SK-N-MC (cell line): ENCODE data around the gene CFAP45.

Experiments
- DNase-seq: peaks from one replicate; pipeline ENCODE4 v3.0.0-alpha.2; 2011; ENCODE audit warnings: low read depth, low spot score
- H3K27ac ChIP-seq: fragments of 200-600 bp; sonication (generic); 2 replicates; pipeline ENCODE4 v1.5.1; 2016; ENCODE audit warnings: mixed run types
- H3K36me3 ChIP-seq: fragments of 200-600 bp; sonication (generic); 2 replicates; pipeline ENCODE4 v1.6.1; 2017; ENCODE audit warnings: antibody characterized with exemption, low read length, mixed read lengths; ENCODE audit not compliant: insufficient read depth
- H3K4me3 ChIP-seq: fragments of 200-600 bp; sonication (generic); 2 replicates; pipeline ENCODE4 v1.5.1; 2016
- H3K9ac ChIP-seq: fragments of 200-600 bp; sonication (generic); 2 replicates; pipeline ENCODE4 v1.8.0; 2017; ENCODE audit warnings: mixed run types, mixed read lengths; ENCODE audit not compliant: insufficient read length
- H3K9me3 ChIP-seq: fragments of 200-600 bp; sonication (generic); 2 replicates; pipeline ENCODE4 v1.6.1; 2017; ENCODE audit warnings: low read depth, mild to moderate bottlenecking, antibody characterized with exemption, low read length, moderate library complexity, mixed read lengths
- EZH2 ChIP-seq: fragments of 200-600 bp; sonication (generic); IDR thresholded peaks from one replicate; pipeline ENCODE4 v1.6.1; 2017; ENCODE audit warnings: antibody characterized with exemption
- FOXP2 ChIP-seq: optimal IDR thresholded peaks from 2 replicates; pipeline ENCODE3; 2011; ENCODE audit warnings: mild to moderate bottlenecking, moderate library complexity; ENCODE audit not compliant: insufficient read depth; ENCODE audit errors: extremely low read length, control extremely low read depth
- POLR2AphosphoS5 ChIP-seq: IDR thresholded peaks from 2 replicates; pipeline ENCODE4 v1.6.1; 2012; ENCODE audit warnings: mild to moderate bottlenecking, low read depth, low read length, borderline replicate concordance

CFAP45 gene

DNA sequence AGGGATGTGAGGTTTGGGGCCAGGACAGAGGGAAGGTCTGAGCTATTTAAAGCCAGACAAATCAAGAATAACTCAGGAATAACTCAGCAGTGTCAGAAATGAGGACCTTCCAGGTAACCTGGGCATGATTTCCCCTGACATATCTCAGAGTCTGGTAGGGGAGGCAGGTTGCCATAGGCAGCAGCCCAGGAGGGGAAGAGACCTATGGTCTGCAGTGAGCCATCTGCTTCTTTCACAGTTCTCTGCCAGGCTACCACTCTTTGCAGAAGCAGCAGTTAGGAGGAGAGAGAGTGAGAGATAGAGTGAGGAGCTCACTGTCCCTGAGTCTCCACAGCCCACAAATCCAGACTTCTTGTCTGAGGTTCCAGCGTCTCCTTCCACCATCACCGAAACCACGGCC lies 31.2 kb downstream of the CFAP45 start:
- Histone ChIP-seq H3K4me3 (no peak overlapping the region), H3K27ac (no peak overlapping the region), H3K9ac (no peak overlapping the region), H3K9me3 (no peaks in the 10 kb centered on the region), H3K36me3 (no peaks in the 10 kb centered on the region)
- DNase-seq, result no peak
- TF ChIP-seq FOXP2, result no peak
- no peak for TF ChIP-seq EZH2
- no peak for TF ChIP-seq POLR2AphosphoS5

DNA sequence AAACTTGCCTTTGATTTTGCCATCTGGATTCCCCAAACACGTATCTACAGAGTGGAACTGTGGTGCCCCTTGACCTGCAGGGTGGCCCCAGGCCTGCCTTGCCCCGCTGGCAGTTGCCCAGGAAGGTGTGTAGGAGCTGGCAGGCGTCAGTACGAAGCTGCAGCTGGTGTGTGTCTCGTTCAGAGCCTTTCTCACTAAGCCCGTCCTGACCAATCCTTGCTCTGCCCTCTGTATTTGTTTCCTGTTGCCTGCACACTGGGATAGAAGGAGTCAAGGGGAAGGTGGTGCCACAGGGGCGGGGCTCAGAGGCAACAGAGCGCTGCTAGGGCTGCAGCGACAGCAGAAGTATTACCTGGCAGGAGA lies 32.3 kb downstream of the CFAP45 start:
- Histone ChIP-seq H3K27ac (no peak overlapping the region), H3K4me3 (no peak overlapping the region), H3K36me3 (no peaks in the 10 kb centered on the region), H3K9me3 (no peaks in the 10 kb centered on the region), H3K9ac (no peak overlapping the region)
- no peak for TF ChIP-seq EZH2
- TF ChIP-seq FOXP2, result no peak
- no peak for TF ChIP-seq POLR2AphosphoS5
- no peak for DNase-seq

DNA sequence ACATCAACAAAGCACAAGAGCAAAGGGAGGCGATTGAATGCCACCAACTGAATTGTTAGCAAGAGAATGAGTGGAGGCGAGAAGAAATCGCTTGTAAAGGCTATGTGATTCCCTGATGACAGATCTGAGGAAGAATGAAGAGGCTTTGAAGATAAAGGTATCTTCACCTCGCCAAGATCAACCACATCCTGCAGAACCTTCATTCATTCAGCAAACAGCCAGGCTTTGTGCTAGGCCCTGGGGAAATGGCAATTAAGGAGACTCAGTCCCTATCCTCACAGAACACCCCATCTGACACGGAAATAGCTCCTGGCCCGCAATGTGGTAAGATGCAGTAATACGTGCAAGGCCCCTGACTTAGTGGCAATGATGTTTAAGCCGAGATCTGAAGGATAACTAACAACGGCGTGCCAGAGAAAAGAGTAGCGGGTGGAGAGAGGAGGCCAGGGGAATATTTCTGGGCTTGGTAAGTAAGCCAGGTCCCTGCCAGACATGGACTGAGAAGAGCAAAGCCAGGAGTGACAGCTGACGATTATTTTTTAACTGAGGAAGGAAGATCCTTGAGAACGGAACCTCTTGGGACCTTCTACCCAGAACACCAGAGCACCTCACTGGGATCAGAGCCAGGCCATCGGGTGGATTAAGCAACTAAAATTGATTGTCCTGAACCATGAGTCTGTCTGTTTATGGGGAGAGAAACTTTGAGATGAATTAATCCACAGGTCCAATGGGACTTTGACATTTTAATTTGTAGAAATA lies 32.9 kb downstream of the CFAP45 start:
- Histone ChIP-seq H3K9ac (no peak overlapping the region), H3K9me3 (no peaks in the 10 kb centered on the region), H3K27ac (no peak overlapping the region), H3K36me3 (no peaks in the 10 kb centered on the region), H3K4me3 (no peak overlapping the region)
- DNase-seq, result no peak
- TF ChIP-seq POLR2AphosphoS5, result no peak
- TF ChIP-seq FOXP2, result no peak
- TF ChIP-seq EZH2, result no peak

DNA sequence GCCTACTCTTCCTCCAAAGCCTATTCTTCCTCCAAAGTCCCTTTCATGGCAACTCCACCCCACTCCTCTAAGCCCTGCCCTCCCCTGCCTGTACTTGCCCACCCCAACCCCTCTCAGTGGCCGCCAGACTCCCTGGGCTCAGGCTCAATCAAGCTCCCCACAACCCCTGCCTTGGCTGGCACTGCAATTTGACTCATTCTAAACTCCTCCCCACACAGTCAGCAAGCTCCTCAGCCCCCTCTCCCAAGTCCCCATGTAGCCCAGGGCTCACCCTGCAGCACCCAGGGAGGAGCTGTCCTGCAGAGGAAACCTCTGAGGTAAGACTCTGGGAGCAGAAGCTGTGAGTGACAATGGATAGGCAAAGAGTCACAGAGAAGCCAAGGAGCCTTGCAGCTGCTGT lies 33.9 kb downstream of the CFAP45 start:
- DNase-seq, result no peak
- no peak overlapping the region for H3K9ac ChIP-seq
- no peaks in the 10 kb centered on the region for H3K36me3 ChIP-seq
- H3K4me3 ChIP-seq, result no peak overlapping the region
- H3K27ac ChIP-seq, result no peak overlapping the region
- TF ChIP-seq FOXP2, result no peak
- no peak for TF ChIP-seq POLR2AphosphoS5
- TF ChIP-seq EZH2, result no peak
- no peaks in the 10 kb centered on the region for H3K9me3 ChIP-seq

DNA sequence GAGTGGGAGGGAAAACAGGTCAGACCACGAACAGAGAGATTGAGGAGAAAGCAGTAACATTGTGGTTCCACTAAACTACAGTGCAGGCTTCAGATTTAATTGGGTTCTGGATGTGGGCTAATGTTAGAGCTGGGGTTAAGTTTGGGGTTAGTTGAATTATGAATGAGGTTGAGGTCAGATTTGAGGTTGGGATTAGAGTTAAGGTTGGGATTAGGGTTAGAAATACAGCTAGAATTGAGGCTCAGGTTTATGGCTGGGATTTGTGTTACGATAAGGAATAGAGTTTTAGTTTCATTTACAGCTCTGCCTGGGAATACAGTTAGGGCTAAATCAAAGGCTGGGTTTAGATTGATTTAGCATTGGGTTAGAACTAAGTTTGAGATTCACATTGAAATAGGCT lies 35.7 kb downstream of the CFAP45 start:
- Histone ChIP-seq H3K4me3 (no peak overlapping the region), H3K36me3 (no peaks in the 10 kb centered on the region), H3K9ac (no peak overlapping the region), H3K27ac (no peak overlapping the region), H3K9me3 (no peaks in the 10 kb centered on the region)
- DNase-seq, result no peak
- TF ChIP-seq POLR2AphosphoS5 (no peak), FOXP2 (no peak), EZH2 (no peak)

DNA sequence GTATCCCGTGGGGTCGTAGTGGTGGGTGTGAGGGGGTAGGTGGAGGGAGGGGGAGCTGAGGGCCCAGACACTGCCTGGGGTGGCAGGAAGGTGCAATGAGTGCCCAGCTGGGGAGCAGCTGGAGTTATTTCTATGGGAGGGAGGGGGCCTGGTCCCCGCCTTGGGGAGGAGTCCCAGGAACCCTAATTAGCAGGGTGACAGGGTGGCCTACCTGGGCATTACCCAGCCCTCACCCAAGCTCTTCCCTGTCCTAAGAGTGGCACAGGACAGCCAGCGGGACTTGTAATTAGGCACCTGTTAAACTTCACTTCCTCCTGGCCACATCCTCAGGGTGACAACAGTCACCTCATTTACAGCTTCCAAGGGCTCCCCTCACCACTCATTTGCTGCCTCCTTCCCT lies 37.4 kb downstream of the CFAP45 start, which contains the start of gene VSIG8:
Gene VSIG8, minus strand, starts transcription at position 101 of the 400 bp plus-strand sequence. CDS start 136 bp downstream, outside the sequence.
- H3K36me3 ChIP-seq, result no peaks in the 10 kb centered on the region
- no peak within 1 kb of the TSS for H3K4me3 ChIP-seq
- no peak for DNase-seq
- H3K9ac ChIP-seq, result no peak within 1 kb of the TSS
- H3K9me3 ChIP-seq, result no peaks in the 10 kb centered on the region
- TF ChIP-seq POLR2AphosphoS5, result no peak
- TF ChIP-seq FOXP2, result no peak
- TF ChIP-seq EZH2, result no peak
- H3K27ac ChIP-seq, result no peak within 1 kb of the TSS

DNA sequence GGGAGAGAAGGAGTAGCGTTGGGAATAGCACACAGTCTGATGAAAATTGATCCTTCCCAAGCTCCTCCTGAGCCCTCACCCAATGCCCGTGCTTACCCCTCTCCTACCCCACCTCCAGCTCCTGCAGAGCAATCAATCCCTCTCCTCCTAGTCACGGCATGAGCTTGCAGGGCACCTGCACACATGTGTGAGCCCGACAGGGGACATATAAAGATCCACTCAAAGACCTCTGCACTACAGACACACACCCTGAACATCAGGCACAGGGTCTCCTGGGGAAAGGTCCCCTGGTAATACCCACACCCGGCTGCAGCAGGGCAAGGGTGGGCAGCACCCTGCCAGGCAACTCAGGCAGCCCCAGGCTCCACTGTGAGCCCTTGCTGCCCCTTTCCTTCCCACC lies 37.9 kb downstream of the CFAP45 start:
- TF ChIP-seq POLR2AphosphoS5 (no peak), FOXP2 (no peak), EZH2 (no peak)
- Histone ChIP-seq H3K27ac (no peak overlapping the region), H3K9ac (no peak overlapping the region), H3K4me3 (no peak overlapping the region), H3K36me3 (no peaks in the 10 kb centered on the region), H3K9me3 (no peaks in the 10 kb centered on the region)
- no peak for DNase-seq

DNA sequence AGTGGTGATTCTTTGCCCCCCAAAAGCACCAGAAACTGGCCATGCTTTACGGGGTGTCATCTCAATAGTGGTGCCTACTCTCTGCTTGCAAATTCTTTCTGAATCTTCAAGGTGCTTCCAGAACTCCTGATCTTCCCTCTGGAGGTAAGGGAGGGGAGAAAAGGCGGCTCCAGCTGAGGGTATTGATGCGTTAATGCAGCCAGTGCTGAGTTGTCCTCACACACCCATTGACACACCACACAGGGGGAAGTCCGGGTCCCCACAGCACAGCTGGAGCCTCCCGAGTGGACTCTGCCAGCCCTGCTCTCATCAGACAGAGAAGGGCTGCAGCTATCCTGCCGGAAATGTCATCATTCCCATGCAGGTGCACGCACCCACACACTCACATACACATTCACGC lies 38.7 kb downstream of the CFAP45 start:
- Histone ChIP-seq H3K27ac (no peak overlapping the region), H3K4me3 (no peak overlapping the region), H3K9ac (no peak overlapping the region), H3K9me3 (no peaks in the 10 kb centered on the region), H3K36me3 (no peaks in the 10 kb centered on the region)
- DNase-seq, result no peak
- TF ChIP-seq FOXP2 (no peak), EZH2 (no peak), POLR2AphosphoS5 (no peak)

DNA sequence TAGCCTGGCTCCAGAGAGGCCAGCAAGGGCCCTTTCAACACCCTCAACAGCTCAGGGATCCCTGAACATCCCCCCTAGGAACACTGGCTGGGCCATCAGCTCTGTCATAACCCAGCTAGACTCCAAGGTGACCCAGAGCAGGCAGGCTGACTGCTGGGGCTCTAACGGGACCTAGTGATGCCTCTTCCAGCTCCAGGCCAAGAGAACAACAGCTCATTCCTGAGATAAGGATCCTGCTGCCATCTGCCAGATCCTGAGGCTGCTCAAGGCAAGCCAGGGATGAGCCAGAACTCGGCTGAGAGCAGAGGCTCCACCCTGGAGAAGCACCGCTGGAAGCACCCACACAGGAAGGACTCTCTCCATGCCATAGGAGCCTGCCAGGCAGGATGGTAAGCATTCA lies 39.5 kb downstream of the CFAP45 start:
- no peak for DNase-seq
- H3K9ac ChIP-seq, result no peak overlapping the region
- H3K27ac ChIP-seq, result no peak overlapping the region
- H3K36me3 ChIP-seq, result no peaks in the 10 kb centered on the region
- H3K9me3 ChIP-seq, result no peaks in the 10 kb centered on the region
- no peak overlapping the region for H3K4me3 ChIP-seq
- TF ChIP-seq EZH2, result no peak
- TF ChIP-seq FOXP2, result no peak
- TF ChIP-seq POLR2AphosphoS5, result no peak
